Suppressor macrophage (primary cell): ENCODE results near the gene MAP2K6.
"Not testable (repeated sequence)": the region's sequence is repeated elsewhere in the genome, so short reads cannot be mapped to it uniquely, and the experiment has no call there.

Source experiments
- DNase-seq, 4 experiments: peaks; one replicate each; pipeline ENCODE4 v3.0.0-alpha.2; 2020 to 2022

MAP2K6 gene

GRCh38 chr17:69457603-69458002 lies 43.1 kb downstream of the MAP2K6 start:
- no peak for DNase-seq

GRCh38 chr17:69460963-69461922 lies 46.7 kb downstream of the MAP2K6 start:
- DNase-seq, result no peak

- no peak for DNase-seq
Measured at GRCh38 chr17:69461951-69462369, 47.5 kb downstream of the MAP2K6 start.

- no peak for DNase-seq
Measured at GRCh38 chr17:69462882-69463281, 48.4 kb downstream of the MAP2K6 start.

- DNase-seq, result no peak
Measured at GRCh38 chr17:69466451-69466850, 52.0 kb downstream of the MAP2K6 start.

- DNase-seq, result no peak
Measured at GRCh38 chr17:69466905-69467667, 52.6 kb downstream of the MAP2K6 start.

GRCh38 chr17:69468207-69468606 lies 53.7 kb downstream of the MAP2K6 start:
- no peak for DNase-seq

GRCh38 chr17:69470702-69471101 lies 56.2 kb downstream of the MAP2K6 start:
- DNase-seq, result no peak

- no peak for DNase-seq
Measured at GRCh38 chr17:69471406-69471805, 56.9 kb downstream of the MAP2K6 start.

- peak in 2 of 4 experiments; percentile 6 to 24 for DNase-seq
Measured at GRCh38 chr17:69473841-69474831, 59.6 kb downstream of the MAP2K6 start.

GRCh38 chr17:69477204-69477902 lies 62.9 kb downstream of the MAP2K6 start:
- no peak for DNase-seq

- peak in 1 of 4 experiments; percentile 32 for DNase-seq
Measured at GRCh38 chr17:69477903-69478266, 63.4 kb downstream of the MAP2K6 start.

GRCh38 chr17:69478916-69479315 lies 64.4 kb downstream of the MAP2K6 start:
- no peak for DNase-seq

- DNase-seq, result not testable (repeated sequence)
Measured at GRCh38 chr17:69479756-69480155, 65.3 kb downstream of the MAP2K6 start.

GRCh38 chr17:69480245-69480644 lies 65.7 kb downstream of the MAP2K6 start:
- peak; percentile 15 to 69 (median 56) for DNase-seq

- DNase-seq, result peak; percentile 53 to 86 (median 68)
Measured at GRCh38 chr17:69485251-69485661, 70.8 kb downstream of the MAP2K6 start.

GRCh38 chr17:69485901-69486643 lies 71.6 kb downstream of the MAP2K6 start:
- no peak for DNase-seq

- no peak for DNase-seq
Measured at GRCh38 chr17:69486779-69487637, 72.5 kb downstream of the MAP2K6 start.

GRCh38 chr17:69489313-69489712 lies 74.8 kb downstream of the MAP2K6 start:
- no peak for DNase-seq
